Stimulated activated CD4-positive, alpha-beta T cell treated with anti-CD3 and anti-CD28 coated beads, Interleukin-4, amount 100 ng/mL, for 24 hours (primary cell): ENCODE data around the gene ACP1.
A peak's percentile ranks its signal among the peaks of the same experiment; 100 is the strongest.

Experiments used
- DNase-seq: peaks from one replicate; pipeline ENCODE4 v3.0.0-alpha.2; 2020

ACP1 gene

GRCh38 chr2:256094-256493 is 8.7 kb upstream of the ACP1 start:
- DNase-seq = no peak

GRCh38 chr2:257429-257828 is 7.3 kb upstream of the ACP1 start:
- no peak for DNase-seq

GRCh38 chr2:257842-258241 is 6.9 kb upstream of the ACP1 start:
- no peak for DNase-seq

GRCh38 chr2:258933-259332 is 5.8 kb upstream of the ACP1 start:
- no peak for DNase-seq

GRCh38 chr2:259789-260331 is 4.9 kb upstream of the ACP1 start:
- DNase-seq = no peak

- no peak for DNase-seq
Measured at GRCh38 chr2:260507-261161, 4.1 kb upstream of the ACP1 start.

- DNase-seq = no peak
Measured at GRCh38 chr2:262117-262516, 2.6 kb upstream of the ACP1 start.

GRCh38 chr2:263022-263738 is 1.6 kb upstream of the ACP1 start:
- DNase-seq = no peak

- DNase-seq = peak; percentile 58
Measured at GRCh38 chr2:263774-264492, 814 bp upstream of the ACP1 start, which contains the start of gene SH3YL1. Gene SH3YL1 (minus strand): TSS chr2:264032. CDS start chr2:263984, 48 bp downstream.

- DNase-seq = no peak
Measured at GRCh38 chr2:268323-268722, 3.6 kb downstream of the ACP1 start.

GRCh38 chr2:269356-270030 is 4.7 kb downstream of the ACP1 start:
- no peak for DNase-seq

GRCh38 chr2:270861-271260 is 6.1 kb downstream of the ACP1 start:
- no peak for DNase-seq

GRCh38 chr2:271917-272316 is 7.2 kb downstream of the ACP1 start:
- no peak for DNase-seq

GRCh38 chr2:273333-273732 is 8.6 kb downstream of the ACP1 start:
- DNase-seq = no peak

- DNase-seq = no peak
Measured at GRCh38 chr2:274503-274902, 9.8 kb downstream of the ACP1 start.

- no peak for DNase-seq
Measured at GRCh38 chr2:275466-275865, 10.7 kb downstream of the ACP1 start.

- DNase-seq = no peak
Measured at GRCh38 chr2:278312-278926, 13.7 kb downstream of the ACP1 start.

GRCh38 chr2:278927-279320 is 14.2 kb downstream of the ACP1 start:
- DNase-seq = no peak

- DNase-seq = no peak
Measured at GRCh38 chr2:279366-279765, 14.6 kb downstream of the ACP1 start.

- no peak for DNase-seq
Measured at GRCh38 chr2:279956-280649, 15.4 kb downstream of the ACP1 start.

GRCh38 chr2:280650-281110 is 15.9 kb downstream of the ACP1 start:
- no peak for DNase-seq

GRCh38 chr2:281381-281780 is 16.6 kb downstream of the ACP1 start:
- no peak for DNase-seq
